Stimulated activated CD4-positive, alpha-beta T cell treated with anti-CD3 and anti-CD28 coated beads, Interleukin-12 subunit alpha, Interleukin-12 subunit beta, amount 100 ng/mL, for 24 hours (primary cell): ENCODE data around the gene TCF7L2.

Experiments used
- DNase-seq, 2 experiments: peaks; one replicate each; pipeline ENCODE4 v3.0.0-alpha.2; 2020; ENCODE audit warnings: low read depth in 2 of 2

Gene TCF7L2

DNA sequence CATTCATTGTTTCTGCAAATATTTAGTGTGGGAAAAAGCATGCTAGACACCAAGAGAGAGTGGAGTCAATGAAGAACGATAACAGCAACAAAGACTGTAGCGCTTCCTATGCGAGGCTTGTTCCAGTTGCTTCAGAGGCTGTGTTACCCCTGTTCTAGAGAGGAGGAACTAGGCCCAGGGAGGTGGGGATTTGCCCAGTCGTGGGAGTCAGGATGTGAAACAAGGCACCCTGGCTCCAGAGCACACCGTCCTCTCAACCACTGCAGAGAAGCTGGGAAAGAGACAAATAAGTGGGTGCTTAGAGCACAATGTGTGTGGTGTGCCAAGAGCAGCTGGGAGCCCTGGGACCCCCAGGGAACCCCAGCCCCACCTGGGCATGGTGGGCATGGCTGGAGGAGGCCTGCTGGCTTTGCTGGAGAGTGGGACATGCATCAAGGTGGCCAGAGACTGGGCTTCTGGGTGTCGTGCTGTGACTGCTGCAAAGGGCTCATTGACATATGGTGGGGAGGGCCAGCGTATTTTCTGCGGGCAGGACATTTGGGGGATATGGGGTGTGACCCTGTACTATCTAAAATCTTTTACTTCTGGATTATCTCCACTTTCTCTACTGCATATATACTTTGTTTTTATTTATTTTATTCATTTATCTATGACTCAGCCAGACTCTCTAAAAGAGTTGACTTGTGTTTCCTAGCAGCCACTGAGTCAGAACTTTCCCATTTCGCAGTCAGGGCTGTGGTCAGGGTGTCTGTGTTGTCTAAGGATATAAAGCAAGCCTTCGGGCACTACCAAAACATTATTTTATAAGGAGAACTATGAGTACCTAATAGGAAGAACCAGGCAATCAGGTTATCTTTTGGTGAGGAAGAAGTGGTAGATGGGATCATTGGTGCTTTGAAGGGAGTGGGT lies 95.4 kb downstream of the TCF7L2 start:
- no peak for DNase-seq

DNA sequence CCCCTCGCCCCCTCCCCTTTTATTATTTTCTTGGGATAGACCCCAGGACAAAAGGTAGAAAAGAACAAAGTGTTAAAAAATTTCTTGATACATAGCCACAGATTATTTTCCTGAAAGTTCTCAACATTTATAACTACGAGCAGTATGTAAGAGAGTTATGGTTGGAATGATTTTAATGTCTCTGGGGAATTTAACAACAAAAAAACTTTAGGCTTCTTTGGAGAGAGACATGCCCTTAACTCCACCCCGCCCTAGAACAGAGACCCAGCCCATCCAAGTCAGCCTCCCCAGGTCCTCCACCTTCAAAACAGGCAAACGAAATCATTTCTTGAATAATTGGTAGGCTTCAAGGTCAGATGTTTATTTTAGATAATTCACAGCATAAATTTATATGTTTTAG lies 97.1 kb downstream of the TCF7L2 start:
- no peak for DNase-seq

DNA sequence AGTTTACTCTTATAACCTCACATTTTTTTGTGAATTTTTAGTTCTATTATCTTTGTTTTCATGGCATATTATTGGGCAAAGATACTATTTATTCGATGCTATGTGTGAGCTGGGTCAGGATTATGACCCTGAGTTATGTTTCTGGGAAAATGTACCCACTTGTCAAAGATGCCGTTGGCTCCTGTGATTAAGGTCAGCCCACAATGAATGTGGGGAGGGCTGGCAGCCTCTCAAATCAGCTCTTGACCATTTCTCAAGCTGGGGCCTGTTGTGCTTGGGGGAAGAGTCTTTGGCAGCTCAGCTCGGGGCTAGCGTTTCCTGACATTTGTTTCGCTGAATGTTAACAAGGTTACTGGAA lies 97.5 kb downstream of the TCF7L2 start:
- no peak for DNase-seq

DNA sequence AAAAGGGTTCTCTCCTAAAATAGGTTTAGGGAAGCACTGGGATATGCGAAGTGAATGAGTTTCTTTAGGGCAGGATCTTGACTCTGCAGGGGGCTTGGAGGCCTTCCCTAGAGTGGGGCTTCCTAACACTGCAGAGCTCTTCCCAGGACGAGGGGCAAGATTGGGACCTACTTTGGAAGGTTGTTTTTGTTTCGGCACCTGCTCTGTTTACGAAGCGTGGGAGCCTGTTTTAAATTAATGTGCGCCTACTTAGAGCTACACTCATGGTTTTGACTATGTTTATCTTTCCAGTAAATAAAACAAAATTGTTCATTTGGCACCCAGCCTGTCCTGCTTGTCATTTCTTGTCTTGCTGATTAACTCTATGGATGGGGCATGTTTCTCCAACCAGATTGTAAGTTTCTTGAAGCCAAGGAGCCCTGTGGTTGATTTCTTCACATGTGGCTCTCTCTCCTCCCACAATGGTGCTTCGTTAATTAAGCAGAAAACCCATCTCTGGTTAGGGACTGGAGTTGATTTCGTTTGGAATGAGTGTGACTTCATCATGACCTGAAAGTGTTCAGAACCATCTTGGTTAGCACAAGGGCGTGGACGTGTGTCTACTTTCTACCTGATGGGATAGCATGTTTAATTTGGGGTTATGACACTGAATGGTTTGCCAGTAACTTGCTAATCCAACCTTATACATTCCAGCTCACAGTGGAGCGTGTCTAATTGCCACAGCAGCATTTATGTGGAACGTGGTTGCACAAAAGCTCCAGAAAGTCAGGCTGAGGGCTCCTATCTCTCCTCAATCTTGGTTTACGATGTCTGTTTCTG lies 98.1 kb downstream of the TCF7L2 start:
- no peak for DNase-seq

DNA sequence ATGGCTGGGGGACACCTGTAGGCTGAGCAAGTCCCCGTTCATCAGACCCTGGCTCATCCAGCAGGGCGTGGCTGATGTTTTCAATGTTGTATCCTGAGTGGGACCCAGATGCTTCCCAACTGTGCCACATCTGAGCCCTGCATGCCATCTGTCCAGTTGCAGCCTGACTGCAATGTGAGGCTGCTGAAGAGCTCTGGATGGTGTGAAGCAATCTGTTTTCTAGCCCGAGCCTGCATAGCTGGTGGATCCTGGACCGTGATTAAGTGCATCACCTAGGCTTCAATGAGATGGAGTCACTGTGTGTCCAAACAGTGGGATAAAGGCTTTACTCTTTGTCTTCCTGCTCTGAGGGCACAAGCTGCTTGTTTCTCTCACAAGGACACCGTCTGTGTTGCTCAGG lies 99.8 kb downstream of the TCF7L2 start:
- no peak for DNase-seq

DNA sequence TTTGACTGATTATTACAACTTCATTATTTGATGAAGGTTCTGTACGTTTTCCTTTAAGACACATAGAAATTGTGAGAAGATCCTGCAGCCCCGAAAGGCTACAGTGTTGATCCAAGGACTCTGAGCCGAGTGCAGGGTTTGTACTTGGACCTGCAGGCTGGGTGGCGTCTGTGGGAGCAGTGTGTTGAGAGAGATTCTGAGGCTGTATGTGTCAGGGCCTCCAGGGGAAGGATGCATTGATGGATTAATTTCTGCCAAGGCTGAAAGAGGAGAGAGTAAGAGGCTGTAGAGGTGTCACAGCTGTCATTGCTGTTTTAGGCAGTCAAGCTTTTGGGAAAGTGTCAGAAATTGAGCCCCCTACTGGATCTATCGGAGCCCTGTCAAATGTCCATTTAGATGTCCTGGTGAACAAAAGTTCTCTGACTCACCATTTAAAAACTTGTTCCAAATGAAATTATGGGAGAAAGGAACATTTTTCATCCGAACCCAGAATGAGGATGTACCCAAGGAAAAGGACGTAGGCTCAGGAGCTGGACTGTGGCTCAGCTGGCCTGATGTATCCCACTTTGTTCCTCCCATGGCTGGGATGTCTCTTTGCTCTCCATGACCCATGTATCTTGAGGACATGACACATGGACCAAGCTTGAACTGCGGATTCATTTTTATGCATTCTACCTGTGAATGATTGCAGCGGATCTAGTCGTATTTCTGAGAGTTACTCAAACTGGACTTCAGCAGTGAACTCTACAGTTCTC lies 102.2 kb downstream of the TCF7L2 start:
- no peak for DNase-seq

DNA sequence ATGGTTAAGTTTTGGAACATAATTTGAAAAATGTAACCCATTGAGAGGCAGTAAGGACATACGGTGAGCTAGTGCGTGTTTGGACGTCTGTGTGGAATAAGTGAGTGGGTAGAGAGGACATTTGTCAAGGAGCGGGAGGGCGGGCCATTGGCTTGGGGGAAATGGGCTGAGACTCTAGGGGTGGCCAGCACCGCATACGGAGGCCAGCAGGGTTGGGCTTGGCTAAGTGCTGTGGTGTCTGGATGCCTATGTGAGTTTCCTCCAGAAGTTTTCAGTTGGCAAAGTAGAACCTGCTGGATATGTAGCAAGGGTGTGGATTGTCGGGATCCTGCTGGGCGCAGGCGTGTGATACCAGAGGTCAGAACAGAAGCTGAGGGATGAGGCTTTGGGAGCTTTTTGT lies 103.0 kb downstream of the TCF7L2 start:
- no peak for DNase-seq

DNA sequence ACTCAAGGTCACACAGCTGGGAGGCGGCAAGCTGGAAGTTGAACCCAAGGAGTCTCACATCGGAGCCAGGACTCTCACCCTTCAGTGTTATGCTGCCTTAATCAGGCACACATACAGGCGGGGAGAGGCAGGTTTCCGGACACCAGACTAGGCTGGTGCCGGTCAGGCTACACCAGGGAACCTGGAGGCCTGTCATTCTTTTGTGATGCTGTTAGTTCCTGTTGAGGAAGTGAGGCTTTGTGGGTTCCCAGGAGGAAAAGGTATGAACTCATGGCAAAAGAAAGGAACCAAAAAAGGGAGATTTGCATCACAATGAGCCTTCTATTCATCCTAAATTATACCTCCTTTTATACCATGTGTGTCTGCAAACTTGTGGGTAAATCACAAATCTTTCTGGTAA lies 103.8 kb downstream of the TCF7L2 start:
- no peak for DNase-seq

DNA sequence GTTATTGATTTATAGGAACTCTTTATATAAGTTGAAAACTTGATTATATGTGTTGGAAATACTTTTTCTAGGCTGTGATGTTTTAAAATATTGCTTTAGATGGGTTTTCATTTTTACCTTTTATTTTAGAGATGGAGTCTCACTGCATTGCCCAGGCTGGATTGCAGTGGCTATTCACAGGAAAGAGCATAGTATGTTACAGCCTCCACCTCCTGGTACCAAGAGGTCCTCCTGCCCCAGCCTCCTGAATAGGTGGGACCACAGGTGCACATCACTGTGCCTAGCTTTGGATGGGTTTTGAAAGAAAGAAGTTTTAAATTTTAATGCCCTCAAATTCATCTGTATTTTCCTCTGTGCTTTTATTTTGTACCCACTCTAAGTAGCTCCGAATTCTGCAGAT lies 105.4 kb downstream of the TCF7L2 start:
- DNase-seq, result no peak

DNA sequence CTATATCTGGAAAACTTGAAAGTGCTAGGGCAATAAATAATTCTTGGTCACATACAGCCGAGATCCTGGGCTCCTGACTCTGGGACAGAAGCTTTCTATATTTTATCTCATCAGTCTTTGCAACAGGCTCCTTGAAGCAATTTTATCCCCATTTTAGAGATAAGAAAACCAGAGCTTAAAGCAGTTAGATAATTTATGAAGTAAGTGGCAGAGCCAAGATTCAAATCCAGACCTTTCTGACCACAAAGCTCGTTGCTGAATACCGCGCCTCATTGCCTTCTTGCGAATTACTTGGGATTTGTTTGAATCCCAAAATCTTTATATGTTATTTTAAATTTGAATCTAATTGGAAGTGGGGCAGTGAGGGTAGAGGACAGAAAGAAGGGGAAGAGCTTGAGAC lies 106.0 kb downstream of the TCF7L2 start:
- no peak for DNase-seq

DNA sequence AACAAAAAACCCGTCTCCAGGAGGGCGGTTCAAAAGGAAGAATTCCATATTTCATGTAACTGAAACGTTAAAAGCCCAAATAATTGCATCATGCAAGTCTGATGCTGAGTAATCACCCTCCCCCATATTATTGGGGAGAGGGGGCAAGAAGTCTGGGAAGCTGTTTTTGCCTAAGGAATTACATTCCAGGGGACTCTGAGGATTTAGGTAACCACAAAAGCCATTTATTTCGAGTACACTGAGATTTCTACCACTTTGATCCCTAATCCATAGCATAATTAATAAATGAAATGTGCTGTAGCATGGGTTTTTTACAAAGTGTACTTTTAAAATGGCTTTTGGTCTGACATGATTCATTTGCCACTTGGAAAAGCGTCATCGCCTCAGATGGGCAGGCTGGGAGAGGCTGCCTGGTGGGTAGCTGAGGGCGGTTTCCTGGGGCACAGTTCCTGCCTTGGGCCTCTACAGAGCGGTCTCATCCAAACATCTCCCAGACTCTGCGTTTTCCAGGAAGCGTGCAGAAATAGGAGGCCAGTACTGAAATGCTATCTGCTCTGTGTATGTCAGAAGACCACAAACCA lies 106.5 kb downstream of the TCF7L2 start:
- DNase-seq, result no peak

DNA sequence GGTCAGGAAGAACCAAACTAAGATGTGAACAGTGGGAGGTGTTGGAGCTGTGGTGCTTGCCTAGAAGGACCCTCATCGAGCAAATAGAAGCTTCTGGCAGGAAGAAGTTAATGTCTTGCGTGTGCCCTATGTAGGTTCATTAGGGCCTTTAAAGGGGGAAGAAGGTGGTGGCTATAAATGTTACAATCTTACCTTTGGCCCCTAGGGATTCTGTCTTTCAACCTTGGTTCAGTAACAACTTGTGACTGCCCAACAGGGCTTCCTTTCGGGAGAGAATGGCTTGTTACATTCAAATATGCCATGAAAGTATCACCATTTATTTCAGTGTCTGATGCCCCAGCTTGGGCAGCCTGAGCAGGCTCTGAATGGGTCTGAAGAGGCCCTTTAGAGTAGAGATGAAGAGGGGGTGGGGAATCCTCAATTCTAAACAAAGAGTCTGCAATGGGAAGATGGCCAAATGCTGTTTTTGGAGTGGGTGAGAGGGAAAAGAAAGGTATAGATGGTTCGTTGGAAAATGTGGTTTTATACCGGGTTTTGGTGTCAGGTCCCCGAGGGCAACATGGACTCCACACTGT lies 108.0 kb downstream of the TCF7L2 start:
- DNase-seq, result no peak

DNA sequence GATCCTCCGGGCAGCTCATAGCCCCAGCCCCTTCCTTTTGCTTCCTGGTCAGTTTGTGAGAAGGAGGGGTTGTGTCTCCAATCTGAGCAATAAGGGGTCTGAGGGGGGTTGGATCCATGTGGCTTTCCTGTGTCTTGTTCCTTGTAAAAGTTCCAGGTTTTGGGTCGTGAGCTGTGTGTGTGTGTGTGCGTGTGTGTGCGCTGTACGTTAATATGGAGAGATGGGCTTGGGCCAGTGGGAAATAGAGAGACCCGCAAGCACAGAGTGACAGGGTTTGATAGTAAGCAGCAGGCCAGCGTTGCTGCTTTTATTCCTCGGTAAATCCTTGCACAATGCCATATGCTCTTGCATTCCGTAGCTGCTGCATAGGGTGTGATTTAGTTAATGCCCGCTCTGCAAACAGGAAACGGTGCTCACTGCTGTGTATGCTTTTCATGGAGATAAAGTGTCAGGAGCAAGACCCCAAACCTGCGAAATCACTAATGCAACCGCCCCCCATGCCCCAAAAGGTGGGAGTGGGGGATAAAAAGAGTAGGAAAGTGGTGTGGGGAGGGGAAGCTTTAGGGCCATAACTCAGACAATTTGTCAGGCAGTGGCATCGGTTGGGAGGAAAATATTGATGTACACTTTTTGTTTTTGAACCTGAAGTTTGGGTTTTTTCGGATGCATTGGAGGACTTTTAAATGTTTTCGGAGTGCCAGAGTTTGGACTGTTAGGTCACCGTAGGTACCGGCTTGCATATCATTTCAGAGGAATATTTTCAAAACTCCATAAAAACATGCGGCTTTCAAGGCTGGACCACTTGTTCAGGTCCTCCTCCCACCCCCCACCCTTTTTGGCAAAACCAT lies 108.7 kb downstream of the TCF7L2 start:
- no peak for DNase-seq

DNA sequence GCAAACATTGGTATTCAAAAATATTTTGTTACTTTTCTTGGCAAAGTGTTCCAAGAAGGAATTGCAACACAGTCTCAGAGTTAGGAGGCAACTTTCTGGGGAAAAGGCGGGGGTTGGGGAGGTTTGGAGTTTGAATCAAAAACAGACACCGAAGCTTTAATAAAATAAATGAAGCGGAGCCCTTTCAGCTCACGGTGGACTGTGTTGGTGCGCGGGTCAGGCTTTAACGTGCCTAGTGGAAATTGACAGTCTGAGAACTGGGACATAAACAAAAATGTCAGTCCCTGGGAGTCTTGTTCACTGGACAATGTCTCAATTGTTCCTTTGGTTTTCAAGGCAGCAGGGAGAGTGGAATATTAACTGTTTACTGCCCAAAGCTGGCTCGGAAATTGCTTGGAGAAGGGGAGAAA lies 109.3 kb downstream of the TCF7L2 start:
- no peak for DNase-seq

DNA sequence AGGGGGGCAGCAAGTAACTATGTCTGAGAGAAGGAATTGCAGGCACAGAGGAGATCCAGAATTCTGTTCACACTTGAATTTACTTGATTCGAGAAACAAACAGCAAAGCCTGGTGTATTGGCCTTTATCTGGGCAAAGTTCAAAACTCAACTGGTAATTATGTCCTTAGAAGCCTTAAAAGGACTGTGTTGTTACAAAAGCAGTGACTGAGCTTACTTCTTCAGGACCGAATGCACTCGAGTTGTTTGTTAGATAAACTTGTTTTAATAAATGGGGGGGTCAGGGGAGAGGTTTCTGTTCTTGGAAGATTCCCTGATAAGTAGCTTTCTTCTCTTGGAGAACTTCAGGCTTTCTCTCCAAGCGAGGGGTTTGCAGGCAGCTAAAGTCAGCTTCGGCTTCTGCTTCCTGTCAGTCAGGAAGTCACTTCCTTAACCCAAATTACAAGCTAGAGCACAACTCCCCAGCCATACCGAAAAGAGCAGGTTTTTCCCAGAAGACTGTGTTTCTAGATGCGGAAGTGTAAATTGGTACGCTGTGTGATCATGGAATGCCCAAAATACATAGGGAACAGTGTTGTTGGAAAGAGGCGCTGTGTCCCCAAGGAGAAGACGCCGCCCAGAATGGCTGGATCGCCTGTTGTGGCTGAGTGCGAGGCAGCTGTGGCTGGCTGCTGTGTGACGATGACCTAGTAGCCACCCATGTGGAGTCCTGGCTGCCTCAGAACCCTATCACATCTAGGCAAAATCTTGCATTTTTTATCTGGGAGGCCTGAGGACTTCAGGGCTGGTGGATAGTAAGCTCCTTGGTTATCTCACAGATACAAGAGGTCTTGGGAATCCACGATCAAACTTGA lies 110.4 kb downstream of the TCF7L2 start:
- DNase-seq, result no peak

DNA sequence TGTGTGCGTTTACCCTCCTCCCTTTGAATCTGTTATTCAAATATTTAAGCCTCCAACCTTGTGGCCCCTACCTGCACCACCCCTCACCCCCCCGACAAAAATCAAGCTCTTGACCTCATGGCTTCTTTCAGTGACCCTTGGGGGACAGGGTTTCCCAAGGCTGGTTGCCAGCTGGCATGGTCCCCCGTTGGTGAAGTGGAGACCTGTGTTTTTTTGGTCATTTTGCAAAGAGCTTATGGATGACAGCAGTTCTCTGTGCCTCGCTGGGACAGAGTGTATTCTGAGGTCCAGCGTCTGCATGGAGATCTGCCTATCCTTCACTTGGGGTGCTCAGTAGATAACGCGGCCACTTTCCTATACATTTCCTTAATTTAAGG lies 111.0 kb downstream of the TCF7L2 start:
- no peak for DNase-seq

DNA sequence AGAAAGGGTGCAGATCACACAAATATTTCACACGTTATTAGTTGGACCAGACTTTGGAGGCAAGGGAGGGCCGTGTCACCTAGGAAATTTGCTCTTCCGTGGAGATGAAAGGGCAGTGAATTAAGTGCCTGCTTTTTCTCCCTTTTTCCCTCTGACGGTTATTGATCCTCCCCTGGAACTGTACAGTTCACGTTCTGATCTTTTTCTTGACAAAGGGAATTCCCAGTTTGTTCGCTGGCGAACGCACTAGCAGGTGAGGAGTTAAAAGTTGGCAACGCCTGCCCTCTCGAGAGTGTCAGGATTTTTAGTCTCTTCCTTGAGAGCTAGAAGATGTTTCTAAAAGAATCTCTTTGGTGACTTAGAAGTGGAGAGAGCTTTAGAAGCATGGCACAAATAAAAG lies 111.5 kb downstream of the TCF7L2 start:
- DNase-seq, result no peak

DNA sequence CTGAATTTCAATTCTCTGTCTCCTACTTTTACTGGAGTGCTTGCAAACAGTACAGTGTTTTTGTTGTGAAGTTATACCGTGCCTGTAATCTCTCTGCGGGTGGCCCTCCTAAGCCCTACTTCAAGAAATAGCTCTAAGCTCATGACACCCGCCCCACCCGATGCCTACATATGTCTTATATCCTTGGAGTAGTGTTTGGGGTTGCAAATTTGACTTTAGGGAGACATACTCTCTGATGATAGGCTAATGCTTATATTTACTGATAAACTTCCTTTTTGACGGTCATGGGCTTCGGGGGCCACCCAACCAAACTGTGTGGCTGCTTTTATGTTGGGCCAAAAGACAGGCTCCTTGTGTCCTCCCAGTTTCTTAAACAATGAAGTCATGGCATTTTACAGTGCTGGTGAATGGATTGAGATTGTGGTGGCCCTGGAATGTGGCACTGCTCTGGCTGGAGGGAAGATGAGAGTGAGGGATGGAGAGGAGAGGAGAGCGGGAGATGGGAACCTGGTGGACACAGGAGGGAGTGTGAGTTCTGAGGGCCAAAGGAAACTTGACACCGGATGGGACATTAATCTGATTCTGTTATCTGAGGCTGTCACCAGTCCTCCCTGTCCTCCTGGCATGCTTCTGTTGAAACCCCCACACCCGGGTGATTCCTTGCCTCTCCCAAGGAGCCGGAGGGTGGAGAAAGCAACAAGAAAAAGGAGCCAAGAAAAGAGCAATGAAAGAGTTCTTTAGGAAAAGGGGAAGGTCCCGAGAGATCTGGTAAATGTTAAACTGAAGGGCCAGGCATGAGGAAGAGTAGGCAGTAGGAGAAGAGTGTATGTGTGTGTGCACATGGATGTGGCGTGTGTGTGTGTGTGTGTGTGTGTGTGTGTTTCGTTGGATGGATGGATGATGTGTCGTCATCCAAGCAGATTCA lies 113.3 kb downstream of the TCF7L2 start:
- no peak for DNase-seq

DNA sequence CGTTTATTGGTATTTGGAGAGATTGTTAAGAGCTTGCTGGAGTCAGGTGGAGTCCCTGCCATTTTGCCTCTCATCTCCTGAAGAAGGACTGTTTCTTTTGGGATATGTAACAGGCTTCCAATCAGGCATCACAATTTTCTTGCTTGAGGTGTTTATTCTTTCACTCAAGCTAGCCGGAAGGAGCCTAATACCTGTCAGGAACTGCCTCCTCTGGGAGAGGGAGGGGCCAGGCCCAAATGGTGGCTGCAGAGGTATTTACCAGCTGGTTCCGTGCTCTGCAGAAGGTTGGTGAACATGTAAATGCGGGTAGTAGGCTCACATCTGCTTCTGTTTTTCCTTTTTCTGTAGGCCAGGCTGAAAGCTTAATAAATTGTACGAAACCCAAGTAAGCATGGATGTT lies 114.0 kb downstream of the TCF7L2 start:
- DNase-seq, result no peak
